Panc1 (cell line): ENCODE results near the gene APOBR. TPM values are rescaled to one million over a fixed set of nuclear protein-coding genes. Genes with fewer than 3 reads are reported as not detected.

ENCODE experiments used
- ATAC-seq: fragments of 200-7000 bp; cut with Tn5 transposase; 2 replicates; pipeline ENCODE4 v1.9.1; 2020; ENCODE audit warnings: mild to moderate bottlenecking, moderate library complexity
- BruUV-seq: library from RNA; stranded (reverse); fragments of 400-500 nt; replicated peaks from 2 replicates; lab custom pipeline; 2021; lab: Mats Ljungman, UMichigan
- CTCF ChIA-PET: fragments of 300-600 bp; sonication (Branson Sonifier 250); formaldehyde crosslinking; loops from one replicate; lab custom pipeline; 2022; ENCODE audit warnings: antibody characterized with exemption; lab: Charles Lee
- POLR2A ChIA-PET: fragments of 300-600 bp; sonication (Branson Sonifier 250); formaldehyde crosslinking; loops from one replicate; lab custom pipeline; 2022; ENCODE audit warnings: antibody characterized with exemption; lab: Charles Lee
- DNase-seq: peaks from one replicate; pipeline ENCODE4 v3.0.0-alpha.2; 2010; ENCODE audit warnings: low read depth, low spot score
- H3K27ac ChIP-seq: 2 replicates; pipeline ENCODE4 v1.5.1; 2011; ENCODE audit warnings: mild to moderate bottlenecking, low read length, inconsistent platforms
- H3K27me3 ChIP-seq: fragments of 200-500 bp; sonication (Bioruptor generic); 2 replicates; pipeline ENCODE4 v1.6.0; 2014; ENCODE audit warnings: low read length, inconsistent platforms; ENCODE audit not compliant: control insufficient read depth, insufficient read depth
- H3K36me3 ChIP-seq: fragments of 200-500 bp; sonication (Bioruptor generic); 2 replicates; pipeline ENCODE4 v1.5.1; 2014; ENCODE audit warnings: inconsistent platforms, mild to moderate bottlenecking, low read length, moderate library complexity; ENCODE audit not compliant: control insufficient read depth, insufficient read depth
- H3K4me1 ChIP-seq: 2 replicates; pipeline ENCODE4 v1.5.1; 2011; ENCODE audit warnings: inconsistent platforms, mild to moderate bottlenecking, low read length, moderate library complexity; ENCODE audit not compliant: control insufficient read depth, insufficient read depth
- H3K4me3 ChIP-seq, 2 experiments: 2 replicates each; pipeline ENCODE4 v1.5.1; 2011 to 2012; ENCODE audit warnings: low read depth in 2 of 2, low read length in 2 of 2, mild to moderate bottlenecking in 2 of 2, inconsistent platforms in 1 of 2, moderate library complexity in 1 of 2
- H3K9me3 ChIP-seq: fragments of 200-500 bp; sonication (Bioruptor generic); 2 replicates; pipeline ENCODE4 v1.5.1; 2014; ENCODE audit warnings: low read depth, mild to moderate bottlenecking, inconsistent platforms, low read length, moderate library complexity; ENCODE audit not compliant: control insufficient read depth, insufficient read depth
- POLR2AphosphoS5 ChIP-seq: IDR thresholded peaks from 2 replicates; pipeline ENCODE4 v1.6.1; 2012; ENCODE audit warnings: mild to moderate bottlenecking, low read depth, low read length, moderate library complexity
- REST ChIP-seq, 2 experiments: IDR thresholded peaks; 2 replicates each; pipeline ENCODE4 v1.6.1; 2011 to 2012; ENCODE audit warnings: low read depth in 2 of 2, control low read depth in 1 of 2, low read length in 1 of 2, mild to moderate bottlenecking in 1 of 2, moderate library complexity in 1 of 2; ENCODE audit not compliant: insufficient read depth in 1 of 2
- SIN3A ChIP-seq: IDR thresholded peaks from 2 replicates; pipeline ENCODE4 v1.6.1; 2012; ENCODE audit warnings: low read depth, mild to moderate bottlenecking, low read length, moderate library complexity, borderline replicate concordance; ENCODE audit not compliant: insufficient read depth
- TCF7L2 ChIP-seq: IDR thresholded peaks from 2 replicates; pipeline ENCODE4 v1.6.1; 2011; ENCODE audit warnings: mild to moderate bottlenecking, low read depth, low read length, inconsistent platforms
- in situ Hi-C: cut with HindIII; loops from 2 replicates; pipeline ENCODE4 v1.10.0; 2016; ENCODE audit warnings: low sequenced_read_pairs, low pct_unique_long_range_greater_than_20kb
- intact Hi-C: fragments of 100-400 bp; cut with micrococcal nuclease; formaldehyde crosslinking; loops from one replicate; pipeline ENCODE4 v1.10.0; 2022; ENCODE audit not compliant: unreplicated experiment
- total RNA-seq: library from RNA; stranded (reverse); gene quantifications from one replicate; pipeline ENCODE4 v1.2.1, GENCODE V29; 2021; ENCODE audit not compliant: unreplicated experiment
- TF ChIP-seq, protein P1 (sequence below): fragments of 450-650 bp; IDR thresholded peaks from 2 replicates; pipeline ENCODE4 v1.5.1; 2017; ENCODE audit warnings: mild to moderate bottlenecking

The APOBR gene
- total RNA-seq, 1 experiment from 2014 or later: 0.13 TPM

- peak overlapping the region; percentile 50 to 63 for H3K4me3 ChIP-seq
Observed at GRCh38 chr16:28537076-28537475, 42.6 kb downstream of the APOBR start.

GRCh38 chr16:28537964-28538732 is 43.7 kb downstream of the APOBR start:
- ChIA-PET CTCF (no interaction called here), POLR2A (interaction anchor here (0.5 kb wide), 1 partner anchor 16 kb away, joined by 7 read pairs; the partner anchor contains the start of gene SGF29)
- Histone ChIP-seq H3K27me3 (no peaks in the 10 kb centered on the region), H3K27ac (peak overlapping the region; percentile 88), H3K4me1 (peaks cover 16% of the 10 kb centered on the region; the same call in 1 of the 2 replicates), H3K4me3 (peak overlapping the region; percentile 50 to 63), H3K36me3 (no peaks in the 10 kb centered on the region), H3K9me3 (no peaks in the 10 kb centered on the region)
- intact Hi-C loops: no loop called here
- TF ChIP-seq SIN3A (no peak), TCF7L2 (no peak), REST (IDR thresholded peaks at IDR 0.05; ENCODE audit: insufficient read depth in 1 of 2, low read depth in 2 of 2, low read length in 1 of 2) (no peak), POLR2AphosphoS5 (no peak)
- TF ChIP-seq, protein P1, sequence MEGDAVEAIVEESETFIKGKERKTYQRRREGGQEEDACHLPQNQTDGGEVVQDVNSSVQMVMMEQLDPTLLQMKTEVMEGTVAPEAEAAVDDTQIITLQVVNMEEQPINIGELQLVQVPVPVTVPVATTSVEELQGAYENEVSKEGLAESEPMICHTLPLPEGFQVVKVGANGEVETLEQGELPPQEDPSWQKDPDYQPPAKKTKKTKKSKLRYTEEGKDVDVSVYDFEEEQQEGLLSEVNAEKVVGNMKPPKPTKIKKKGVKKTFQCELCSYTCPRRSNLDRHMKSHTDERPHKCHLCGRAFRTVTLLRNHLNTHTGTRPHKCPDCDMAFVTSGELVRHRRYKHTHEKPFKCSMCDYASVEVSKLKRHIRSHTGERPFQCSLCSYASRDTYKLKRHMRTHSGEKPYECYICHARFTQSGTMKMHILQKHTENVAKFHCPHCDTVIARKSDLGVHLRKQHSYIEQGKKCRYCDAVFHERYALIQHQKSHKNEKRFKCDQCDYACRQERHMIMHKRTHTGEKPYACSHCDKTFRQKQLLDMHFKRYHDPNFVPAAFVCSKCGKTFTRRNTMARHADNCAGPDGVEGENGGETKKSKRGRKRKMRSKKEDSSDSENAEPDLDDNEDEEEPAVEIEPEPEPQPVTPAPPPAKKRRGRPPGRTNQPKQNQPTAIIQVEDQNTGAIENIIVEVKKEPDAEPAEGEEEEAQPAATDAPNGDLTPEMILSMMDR: no peak
- ATAC-seq (0 out of 2 replicates have a peak, but pooled peaks have one; percentile 6), DNase-seq (no peak)
- BruUV-seq: no TSS peak
- in situ Hi-C loops: no loop called here

More at GRCh38 chr16:28537076-28537475, 42.6 kb downstream of the APOBR start:
- intact Hi-C loops (no loop called here), in situ Hi-C loops (no loop called here)
- DNase-seq (no peak), ATAC-seq (no peak)
- Histone ChIP-seq H3K4me1 (peaks cover 10% of the 10 kb centered on the region; the same call in 1 of the 2 replicates), H3K27ac (peak overlapping the region; percentile 88; the same call in 1 of the 2 replicates), H3K36me3 (no peaks in the 10 kb centered on the region), H3K9me3 (no peaks in the 10 kb centered on the region), H3K27me3 (no peaks in the 10 kb centered on the region)
- BruUV-seq: no TSS peak
- ChIA-PET POLR2A (no interaction called here), CTCF (no interaction called here)
- TF ChIP-seq TCF7L2: no peak
- TF ChIP-seq SIN3A: no peak
- TF ChIP-seq REST (IDR thresholded peaks at IDR 0.05; ENCODE audit: insufficient read depth in 1 of 2, low read depth in 2 of 2, low read length in 1 of 2): no peak
- no peak for TF ChIP-seq POLR2AphosphoS5
- TF ChIP-seq, protein P1: no peak
